Colonic mucosa (tissue), 4 donors: ENCODE results near the gene ST3GAL3. TPM values are rescaled to one million over a fixed set of nuclear protein-coding genes. Genes with fewer than 3 reads are reported as not detected.

Source experiments
- DNase-seq: peaks from one replicate; pipeline ENCODE4 v3.0.0-alpha.2; 2020
- H3K27ac ChIP-seq: fragments of 200-600 bp; one replicate; pipeline ENCODE4 v1.8.0; 2021
- H3K27me3 ChIP-seq: fragments of 200-600 bp; one replicate; pipeline ENCODE4 v1.8.0; 2021
- H3K36me3 ChIP-seq: fragments of 200-600 bp; one replicate; pipeline ENCODE4 v1.8.0; 2021
- H3K4me1 ChIP-seq: fragments of 200-600 bp; one replicate; pipeline ENCODE4 v1.8.0; 2021; ENCODE audit warnings: mild to moderate bottlenecking
- H3K4me3 ChIP-seq: fragments of 200-600 bp; one replicate; pipeline ENCODE4 v1.8.0; 2021
- H3K9ac ChIP-seq, 2 donors: one replicate each; pipeline ENCODE4 v1.7.0; 2013; ENCODE audit warnings: control low read depth in 2 of 2, low read depth in 2 of 2, low read length in 2 of 2
- H3K9me3 ChIP-seq: fragments of 200-600 bp; one replicate; pipeline ENCODE4 v1.8.0; 2021
- intact Hi-C: fragments of 100-400 bp; cut with DNase I; formaldehyde crosslinking; loops from one replicate; pipeline ENCODE4 v1.14.1; 2022
- total RNA-seq, 2 donors: library from RNA; stranded (reverse); fragmentation: NEBNext Ultra II Directional in 1 of 2; extraction: Animal tissue kit (Norgen Biotek cat#: 25700) in 1 of 2; gene quantifications; one replicate each; pipeline ENCODE4 v1.2.1, GENCODE V29; 2021
- TF ChIP-seq, protein P1 (sequence below): fragments of 200-600 bp; IDR thresholded peaks from one replicate; pipeline ENCODE4 v1.8.0; 2022; ENCODE audit warnings: antibody characterized with exemption, mild to moderate bottlenecking
- donor health status: healthy.
- donor health status: DM: no; HTN: no; CAD: no.
- donor health status: DM: no; HTN: no; CAD: no.

ST3GAL3 gene
- total RNA-seq, 2 donors from 2014 or later, result 5.1 to 6.0 TPM

DNA sequence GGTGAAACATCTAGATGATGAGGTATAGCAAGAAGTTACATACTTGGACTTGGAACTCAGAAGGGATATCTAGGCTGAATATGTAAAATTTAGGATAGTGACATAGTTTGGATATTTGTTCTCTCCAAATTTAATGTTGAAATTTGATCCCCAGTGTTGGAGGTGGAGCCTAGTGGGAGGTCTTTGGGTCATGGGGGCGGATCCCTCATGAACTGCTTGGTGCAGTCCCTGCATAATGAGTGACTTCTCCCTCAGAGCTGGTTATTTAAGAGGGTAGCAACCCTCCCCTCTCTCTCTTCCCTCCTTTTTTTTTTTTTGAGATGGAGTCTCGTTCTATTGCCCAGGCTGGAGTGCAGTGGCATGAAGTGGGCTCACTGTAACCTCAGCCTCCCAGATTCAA is 15.5 kb downstream of the ST3GAL3 start:
- Histone ChIP-seq H3K36me3 (no peaks in the 10 kb centered on the region), H3K4me1 (no peaks in the 10 kb centered on the region)
- intact Hi-C loops, result no loop called here

DNA sequence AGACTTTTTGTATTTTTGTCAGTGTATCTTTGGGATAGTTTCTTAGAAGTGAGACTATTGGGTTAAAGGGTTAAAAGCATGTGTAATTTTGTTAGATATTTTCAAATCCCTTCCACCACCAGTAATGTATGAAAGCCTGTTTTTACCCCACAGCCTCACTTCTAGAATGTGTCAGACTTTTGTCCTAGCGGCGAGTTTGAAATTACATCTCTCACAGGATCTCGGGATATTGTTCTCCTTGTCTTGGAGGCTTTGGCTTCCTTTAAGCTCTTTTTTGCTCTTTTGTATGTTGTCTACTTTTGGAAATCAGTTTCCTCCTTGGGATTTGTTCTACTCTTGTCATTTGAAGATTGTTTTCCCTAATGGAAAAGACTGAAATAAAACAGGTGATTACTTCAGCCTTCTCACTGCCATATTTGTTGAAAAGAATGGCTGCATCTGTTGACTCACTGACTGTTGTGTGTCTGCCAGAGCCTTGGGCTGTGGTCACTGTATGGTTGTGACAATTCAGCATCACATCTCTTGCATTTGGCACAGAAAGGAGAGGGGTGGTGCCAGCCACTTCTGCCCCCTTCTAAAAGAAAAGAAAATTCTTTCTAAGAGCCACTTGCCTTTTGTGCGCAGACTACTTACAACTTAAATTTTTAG is 22.6 kb downstream of the ST3GAL3 start:
- H3K27me3 ChIP-seq, result no peaks in the 10 kb centered on the region
- H3K9ac ChIP-seq, result no peak overlapping the region
- H3K4me1 ChIP-seq, result no peaks in the 10 kb centered on the region
- H3K27ac ChIP-seq, result no peak overlapping the region
- TF ChIP-seq, protein P1, sequence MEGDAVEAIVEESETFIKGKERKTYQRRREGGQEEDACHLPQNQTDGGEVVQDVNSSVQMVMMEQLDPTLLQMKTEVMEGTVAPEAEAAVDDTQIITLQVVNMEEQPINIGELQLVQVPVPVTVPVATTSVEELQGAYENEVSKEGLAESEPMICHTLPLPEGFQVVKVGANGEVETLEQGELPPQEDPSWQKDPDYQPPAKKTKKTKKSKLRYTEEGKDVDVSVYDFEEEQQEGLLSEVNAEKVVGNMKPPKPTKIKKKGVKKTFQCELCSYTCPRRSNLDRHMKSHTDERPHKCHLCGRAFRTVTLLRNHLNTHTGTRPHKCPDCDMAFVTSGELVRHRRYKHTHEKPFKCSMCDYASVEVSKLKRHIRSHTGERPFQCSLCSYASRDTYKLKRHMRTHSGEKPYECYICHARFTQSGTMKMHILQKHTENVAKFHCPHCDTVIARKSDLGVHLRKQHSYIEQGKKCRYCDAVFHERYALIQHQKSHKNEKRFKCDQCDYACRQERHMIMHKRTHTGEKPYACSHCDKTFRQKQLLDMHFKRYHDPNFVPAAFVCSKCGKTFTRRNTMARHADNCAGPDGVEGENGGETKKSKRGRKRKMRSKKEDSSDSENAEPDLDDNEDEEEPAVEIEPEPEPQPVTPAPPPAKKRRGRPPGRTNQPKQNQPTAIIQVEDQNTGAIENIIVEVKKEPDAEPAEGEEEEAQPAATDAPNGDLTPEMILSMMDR, result no peak
- no peaks in the 10 kb centered on the region for H3K36me3 ChIP-seq
- H3K4me3 ChIP-seq, result no peak overlapping the region
- intact Hi-C loops, result no loop called here
- no peak for DNase-seq
- no peaks in the 10 kb centered on the region for H3K9me3 ChIP-seq

More for the DNA sequence above, 15.5 kb downstream of the ST3GAL3 start:
- TF ChIP-seq, protein P1, result no peak
- Histone ChIP-seq H3K27ac (no peak overlapping the region), H3K4me3 (no peak overlapping the region), H3K9ac (no peak overlapping the region), H3K27me3 (no peaks in the 10 kb centered on the region), H3K9me3 (no peaks in the 10 kb centered on the region)
- no peak for DNase-seq

DNA sequence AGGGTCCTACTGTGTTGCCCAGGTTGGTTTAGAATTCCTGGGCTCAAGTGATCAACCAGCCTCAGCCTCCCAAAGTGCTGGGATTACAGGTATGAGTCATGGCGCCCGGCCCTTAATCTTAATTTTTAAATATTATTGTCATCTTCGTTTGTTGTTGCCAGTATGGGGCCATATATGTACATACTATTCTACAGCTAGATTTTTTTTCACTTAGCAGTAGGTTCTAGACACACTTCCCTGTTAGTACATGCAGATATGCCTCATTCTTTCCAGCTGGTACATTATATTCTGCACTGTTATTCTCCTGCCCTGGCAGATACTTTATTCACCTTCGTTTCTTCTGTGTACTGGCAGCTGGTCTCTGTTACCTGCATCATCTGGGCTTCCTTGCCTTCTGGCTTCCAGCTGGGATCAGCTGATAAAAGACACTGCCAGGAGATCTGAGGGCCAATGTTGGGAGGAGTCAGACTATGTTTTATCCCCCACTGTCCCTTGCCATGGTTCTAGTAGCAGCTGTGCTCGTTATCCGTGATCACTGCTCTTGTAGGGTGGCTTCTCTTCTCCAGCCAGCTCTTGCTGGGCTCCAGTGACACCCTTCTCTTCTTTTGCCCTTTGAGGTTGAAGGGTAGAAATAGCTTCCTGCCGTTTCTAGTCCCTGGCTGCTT is 24.7 kb downstream of the ST3GAL3 start:
- intact Hi-C loops, result no loop called here
- TF ChIP-seq, protein P1, result no peak
- no peaks in the 10 kb centered on the region for H3K27me3 ChIP-seq
- H3K27ac ChIP-seq, result no peak overlapping the region
- H3K36me3 ChIP-seq, result no peaks in the 10 kb centered on the region
- no peaks in the 10 kb centered on the region for H3K4me1 ChIP-seq
- no peak overlapping the region for H3K4me3 ChIP-seq
- no peak overlapping the region for H3K9ac ChIP-seq
- H3K9me3 ChIP-seq, result no peaks in the 10 kb centered on the region
- no peak for DNase-seq

DNA sequence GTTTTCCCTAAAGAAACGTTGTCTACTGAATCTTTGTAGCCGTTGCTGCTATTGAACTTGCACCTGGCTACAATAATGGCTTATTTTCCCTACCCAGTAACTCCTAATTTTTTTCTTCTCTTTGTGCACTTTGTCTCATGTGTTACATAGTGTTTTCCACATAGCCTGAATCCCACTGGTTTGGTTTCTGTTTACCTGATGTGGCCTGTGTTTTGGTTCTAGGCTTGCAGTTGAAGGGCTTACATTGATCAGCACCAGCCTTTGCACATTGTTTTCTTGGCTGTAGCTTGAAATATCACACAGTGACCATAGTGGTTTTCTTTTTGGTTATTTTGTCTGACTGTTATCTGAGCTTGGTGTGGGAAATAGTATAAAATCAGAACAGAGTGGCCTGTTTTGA is 29.5 kb downstream of the ST3GAL3 start:
- Histone ChIP-seq H3K36me3 (no peaks in the 10 kb centered on the region), H3K9ac (no peak overlapping the region), H3K9me3 (no peaks in the 10 kb centered on the region), H3K27me3 (no peaks in the 10 kb centered on the region), H3K27ac (no peak overlapping the region), H3K4me3 (no peak overlapping the region), H3K4me1 (no peaks in the 10 kb centered on the region)
- DNase-seq, result no peak
- TF ChIP-seq, protein P1, result no peak
- intact Hi-C loops, result no loop called here

DNA sequence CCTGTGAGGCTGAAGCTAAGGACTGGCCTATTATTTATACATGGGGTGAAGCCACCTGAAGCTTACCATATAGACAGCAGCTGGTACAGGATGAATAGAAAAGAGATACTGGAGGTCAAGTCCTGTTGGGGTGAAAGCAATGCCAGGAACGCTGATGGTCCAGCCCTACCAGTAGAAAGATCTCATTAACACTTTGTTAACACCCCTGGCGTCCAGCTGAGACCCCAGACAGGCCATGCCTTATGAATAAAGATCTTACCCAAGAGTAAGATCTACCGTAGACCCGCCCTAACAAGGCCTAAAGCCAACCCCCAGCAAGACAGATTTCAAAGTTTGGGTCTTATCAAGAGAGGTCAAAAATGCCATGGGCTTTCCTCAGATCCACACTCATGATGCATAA is 34.7 kb downstream of the ST3GAL3 start:
- H3K4me3 ChIP-seq, result no peak overlapping the region
- no peak overlapping the region for H3K27ac ChIP-seq
- no peaks in the 10 kb centered on the region for H3K4me1 ChIP-seq
- H3K36me3 ChIP-seq, result no peaks in the 10 kb centered on the region
- TF ChIP-seq, protein P1, result no peak
- no peaks in the 10 kb centered on the region for H3K27me3 ChIP-seq
- DNase-seq, result no peak
- H3K9ac ChIP-seq, result no peak overlapping the region
- H3K9me3 ChIP-seq, result no peaks in the 10 kb centered on the region
- intact Hi-C loops, result no loop called here
